MM.1S (cell line): ENCODE data around the gene PRUNE2.

Experiments used
- CTCF ChIP-seq: fragments of 300-600 bp; sonication (generic); IDR thresholded peaks from 2 replicates; pipeline ENCODE4 v1.5.1; 2016; ENCODE audit warnings: antibody characterized with exemption, low read length, mixed read lengths
- EZH2 ChIP-seq: fragments of 300-600 bp; sonication (generic); optimal IDR thresholded peaks from 2 replicates; pipeline ENCODE3; 2017; ENCODE audit warnings: low read depth, mild to moderate bottlenecking, antibody characterized with exemption, low read length, mixed read lengths
- EZH2phosphoT487 ChIP-seq: fragments of 300-600 bp; sonication (generic); IDR thresholded peaks from 2 replicates; pipeline ENCODE4 v1.6.1; 2018; ENCODE audit warnings: antibody characterized with exemption, low read length

DNA sequence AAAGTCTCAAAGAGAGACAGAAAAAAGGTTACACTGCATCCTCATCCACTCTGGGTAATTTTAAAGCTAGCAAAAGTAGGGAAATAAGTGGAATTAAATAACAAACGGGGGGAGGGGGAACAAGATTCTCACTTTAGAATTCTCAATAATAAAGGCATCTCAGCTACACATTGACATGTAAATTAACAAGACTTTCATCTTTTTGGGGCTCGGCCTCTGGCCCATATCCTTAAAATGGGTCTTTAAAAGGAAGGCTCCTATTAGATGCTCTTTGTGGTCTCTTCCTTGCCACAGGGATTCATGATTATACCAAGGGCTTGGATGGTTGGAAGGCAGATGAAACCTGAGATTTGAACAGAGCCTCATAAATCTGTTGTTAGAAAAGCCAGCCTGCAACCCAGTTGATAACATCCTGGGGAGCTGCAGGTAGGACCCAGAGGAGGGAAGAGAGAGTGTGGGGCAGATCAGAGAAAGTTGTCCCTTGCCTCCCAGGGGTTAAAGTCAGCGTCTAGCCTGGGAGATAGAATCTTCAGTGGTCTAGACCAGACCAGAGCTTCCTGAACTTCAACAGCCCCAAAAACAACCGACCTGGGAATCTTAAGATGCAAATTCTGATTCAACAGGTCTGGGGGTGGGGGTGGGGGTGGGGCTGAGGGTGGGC, 311.0 kb downstream of the PRUNE2 start:
- TF ChIP-seq CTCF (no peak), EZH2 (no peak), EZH2phosphoT487 (no peak)
